Spinal cord (tissue), 10 donors: ENCODE measurements around the gene SLC35G6. TPM values are rescaled to one million over a fixed set of nuclear protein-coding genes. Genes with fewer than 3 reads are reported as not detected.

Experiments
- DNase-seq, 6 donors: peaks; one replicate each; pipeline versions ENCODE4 v3.0.0 to v3.0.0-alpha.2; 2013 to 2015; ENCODE audit warnings: low spot score in 6 of 6, low read depth in 4 of 6
- H3K27ac ChIP-seq: one replicate; pipeline ENCODE4 v1.5.1; 2013; ENCODE audit warnings: low read depth, low read length, control low read depth
- H3K27me3 ChIP-seq: one replicate; pipeline ENCODE4 v1.6.1; 2013; ENCODE audit warnings: low read length; ENCODE audit not compliant: control insufficient read depth, insufficient read depth
- H3K36me3 ChIP-seq: one replicate; pipeline ENCODE4 v1.6.1; 2013; ENCODE audit warnings: low read length; ENCODE audit not compliant: control insufficient read depth, insufficient read depth
- H3K4me1 ChIP-seq: one replicate; pipeline ENCODE4 v1.6.1; 2013; ENCODE audit warnings: low read length; ENCODE audit not compliant: control insufficient read depth, insufficient read depth
- H3K4me3 ChIP-seq: one replicate; pipeline ENCODE4 v1.5.1; 2013; ENCODE audit warnings: low read depth, low read length, control low read depth
- H3K9me3 ChIP-seq: one replicate; pipeline ENCODE4 v1.6.1; 2013; ENCODE audit warnings: low read length; ENCODE audit not compliant: control insufficient read depth, insufficient read depth
- WGBS: methylation state at CpG from one replicate; pipeline ENCODE4 v1.1.5; 2013; ENCODE audit warnings: missing lambda C conversion rate; ENCODE audit not compliant: insufficient coverage; 5-methylcytosine and 5-hydroxymethylcytosine counted together
- polyA plus RNA-seq, 2 donors: library from polyadenylated mRNA; unstranded; fragments of 120-200 nt; gene quantifications; one replicate each; pipeline ENCODE4 v1.2.1, GENCODE V29; 2013; ENCODE audit not compliant: insufficient read length in 2 of 2
- total RNA-seq, 2 donors: library from RNA; depleted of rRNA in 1 of 2; stranded (reverse); fragments of 120-200 nt in 1 of 2; fragments of >200 nt in 1 of 2; gene quantifications; one replicate each; pipeline versions ENCODE4 v1.2.3 to v1.2.4, GENCODE V29; 2013 to 2014
- donor health status: healthy.

Gene SLC35G6
- total and polyA plus RNA-seq, 4 donors, result 0.40 to 1.4 TPM; not detected in 2

- DNase-seq, result peak in 4 of 6 donors; percentile 78 to 95 (median 89)
- peaks cover 34% of the 10 kb centered on the region for H3K27me3 ChIP-seq
- under 1% methylated on average over 45 of the region's 46 CpGs for WGBS
Measured at GRCh38 chr17:7440113-7440833, 41.0 kb upstream of the SLC35G6 start.

DNA sequence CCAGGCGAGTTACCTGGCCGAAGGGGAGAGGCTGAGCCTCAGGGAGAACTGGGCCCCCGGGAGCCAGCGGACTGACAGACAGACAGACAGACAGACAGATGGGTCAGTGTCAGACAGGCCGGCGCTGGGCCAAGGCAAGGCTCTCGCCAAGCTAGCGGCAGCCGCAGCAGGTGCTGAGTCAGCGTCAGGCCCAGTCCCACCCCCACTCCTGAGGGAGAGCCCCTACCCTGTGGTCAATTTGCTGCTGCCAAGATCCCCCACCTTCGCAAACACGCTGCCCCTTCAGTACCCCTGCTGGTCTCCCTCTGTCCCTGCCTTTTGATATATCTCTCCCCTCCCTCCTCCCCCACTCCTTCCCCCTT is 40.4 kb upstream of the SLC35G6 start:
- peak in 1 of 6 donors; percentile 82 for DNase-seq
- peaks cover 34% of the 10 kb centered on the region for H3K27me3 ChIP-seq
- 0% methylated on average over 10 of the region's 12 CpGs for WGBS
- peak overlapping the region; percentile 86 for H3K27ac ChIP-seq
- peak overlapping the region; percentile 77 for H3K4me3 ChIP-seq
- H3K36me3 ChIP-seq, result peaks cover 9% of the 10 kb centered on the region
- H3K4me1 ChIP-seq, result peaks cover 67% of the 10 kb centered on the region
- no peaks in the 10 kb centered on the region for H3K9me3 ChIP-seq

More at GRCh38 chr17:7440113-7440833, 41.0 kb upstream of the SLC35G6 start:
- H3K27ac ChIP-seq, result peak overlapping the region; percentile 86
- H3K4me1 ChIP-seq, result peaks cover 67% of the 10 kb centered on the region
- H3K9me3 ChIP-seq, result no peaks in the 10 kb centered on the region
- peaks cover 9% of the 10 kb centered on the region for H3K36me3 ChIP-seq
- H3K4me3 ChIP-seq, result peak overlapping the region; percentile 77

DNA sequence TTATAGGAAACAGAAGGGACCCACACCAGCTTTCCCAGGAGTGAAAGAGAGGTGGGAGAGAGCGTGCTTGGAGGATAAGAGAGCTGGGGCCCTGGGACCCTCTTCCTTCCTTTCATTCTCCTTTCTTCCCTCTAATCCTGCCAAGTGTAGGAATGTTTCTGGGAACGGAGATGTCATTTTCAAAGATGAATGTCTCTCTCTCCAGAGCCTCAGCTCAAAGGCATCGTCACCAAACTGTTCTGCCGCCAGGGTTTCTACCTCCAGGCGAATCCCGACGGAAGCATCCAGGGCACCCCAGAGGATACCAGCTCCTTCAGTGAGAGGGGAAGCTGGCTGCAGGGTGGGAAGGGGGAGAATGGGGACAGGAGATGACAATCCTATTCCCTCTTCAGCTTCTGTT is 40.0 kb upstream of the SLC35G6 start:
- H3K36me3 ChIP-seq, result peaks cover 9% of the 10 kb centered on the region
- H3K27me3 ChIP-seq, result peaks cover 34% of the 10 kb centered on the region
- WGBS, result no CpG with 5 or more reads among the region's 7 CpGs
- no peaks in the 10 kb centered on the region for H3K9me3 ChIP-seq
- H3K4me1 ChIP-seq, result peaks cover 63% of the 10 kb centered on the region
- H3K27ac ChIP-seq, result peak overlapping the region; percentile 86
- peak overlapping the region; percentile 77 for H3K4me3 ChIP-seq
- DNase-seq, result peak in 1 of 6 donors; percentile 71

- Histone ChIP-seq H3K36me3 (peaks cover 9% of the 10 kb centered on the region), H3K27ac (no peak overlapping the region), H3K9me3 (no peaks in the 10 kb centered on the region), H3K4me1 (peaks cover 62% of the 10 kb centered on the region), H3K4me3 (no peak overlapping the region), H3K27me3 (peaks cover 40% of the 10 kb centered on the region)
- WGBS, result 85% methylated on average over 2 of the region's 2 CpGs
- DNase-seq, result no peak
Measured at GRCh38 chr17:7442142-7442541, 39.1 kb upstream of the SLC35G6 start.

DNA sequence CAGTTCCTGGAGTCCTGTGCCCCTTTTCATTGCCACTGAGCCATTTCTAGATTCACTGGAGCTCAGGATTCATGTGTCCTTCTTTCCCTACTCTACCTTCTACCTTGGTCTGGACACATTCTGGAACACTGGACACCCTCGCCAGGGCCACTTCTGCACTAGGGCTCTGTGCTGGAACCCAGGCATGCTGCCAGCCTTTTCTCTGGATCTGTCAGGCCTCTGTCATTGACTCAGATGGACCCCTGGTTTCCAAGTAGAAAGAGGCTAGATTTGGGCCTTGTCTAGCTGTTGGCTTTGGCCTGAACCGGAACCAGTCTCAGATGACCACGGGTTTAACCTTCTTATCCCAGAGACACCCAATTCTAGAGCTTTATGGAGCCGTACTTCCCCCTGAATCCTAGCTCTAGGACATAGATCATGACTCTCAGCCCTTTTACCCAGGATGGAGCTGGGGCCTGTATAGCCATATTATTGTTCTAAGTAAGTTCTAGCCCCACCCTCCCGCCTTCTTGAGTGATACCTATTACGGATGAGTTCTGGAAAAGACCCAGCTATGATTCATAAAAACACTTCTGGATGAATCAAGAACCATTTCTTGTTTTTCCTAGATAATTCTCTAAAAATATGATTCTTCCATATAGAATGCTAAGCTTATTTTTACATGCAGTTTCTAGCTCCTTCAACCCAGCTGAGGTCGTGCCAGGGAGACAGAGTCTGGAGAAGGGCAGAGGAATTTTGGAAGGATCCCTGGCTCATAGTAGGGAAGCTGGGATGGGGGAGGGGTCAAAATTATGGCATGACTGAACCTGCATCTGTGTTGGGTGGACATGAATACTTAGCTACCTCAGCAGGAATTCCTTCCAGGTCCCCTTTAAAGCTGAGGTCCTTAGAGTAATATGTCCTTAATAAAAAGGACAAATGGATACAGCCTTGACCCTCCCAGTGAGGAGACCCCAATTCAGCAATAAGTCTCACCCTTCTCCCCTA is 37.5 kb upstream of the SLC35G6 start:
- WGBS, result 100% methylated on average over 2 of the region's 7 CpGs

GRCh38 chr17:7444682-7445618 is 36.3 kb upstream of the SLC35G6 start, which contains the start of gene CHRNB1:
TSS of gene CHRNB1 (plus strand) at chr17:7445061. CDS start at chr17:7445128, 67 bp downstream.
- peak in 1 of 6 donors; percentile 56 for DNase-seq
- 4% methylated on average over 51 of the region's 51 CpGs for WGBS
- Histone ChIP-seq H3K27ac (no peak within 1 kb of the TSS), H3K4me3 (peak within 1 kb of the TSS; percentile 32), H3K36me3 (peaks cover 9% of the 10 kb centered on the region), H3K27me3 (peaks cover 33% of the 10 kb centered on the region), H3K9me3 (no peaks in the 10 kb centered on the region), H3K4me1 (peaks cover 40% of the 10 kb centered on the region)

More for the DNA sequence above, 37.5 kb upstream of the SLC35G6 start:
- H3K36me3 ChIP-seq, result peaks cover 9% of the 10 kb centered on the region
- H3K27me3 ChIP-seq, result peaks cover 39% of the 10 kb centered on the region
- DNase-seq, result no peak
- no peak overlapping the region for H3K27ac ChIP-seq
- peaks cover 46% of the 10 kb centered on the region for H3K4me1 ChIP-seq
- no peak overlapping the region for H3K4me3 ChIP-seq
- no peaks in the 10 kb centered on the region for H3K9me3 ChIP-seq

DNA sequence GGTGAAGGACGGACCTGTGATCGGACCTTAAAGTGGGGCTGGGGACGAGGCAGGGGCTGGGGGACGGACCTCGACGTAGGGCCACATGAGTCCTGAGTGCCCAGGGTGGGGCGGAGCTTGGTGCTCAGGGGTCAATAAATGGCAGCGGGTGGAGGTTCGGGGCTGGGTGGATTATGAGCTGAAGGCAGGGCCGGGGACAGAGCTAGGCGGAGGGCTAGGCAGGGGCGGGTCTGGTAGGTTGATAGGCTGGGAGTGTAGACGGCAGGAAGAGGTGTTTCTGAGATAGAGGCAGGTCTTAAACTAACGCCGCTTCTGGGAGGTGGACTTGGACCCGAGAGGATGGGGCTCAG is 35.7 kb upstream of the SLC35G6 start:
- no peak overlapping the region for H3K27ac ChIP-seq
- no peaks in the 10 kb centered on the region for H3K9me3 ChIP-seq
- H3K4me1 ChIP-seq, result peaks cover 33% of the 10 kb centered on the region
- peaks cover 33% of the 10 kb centered on the region for H3K27me3 ChIP-seq
- no peak overlapping the region for H3K4me3 ChIP-seq
- DNase-seq, result no peak
- WGBS, result 5% methylated on average over 12 of the region's 16 CpGs
- H3K36me3 ChIP-seq, result peaks cover 9% of the 10 kb centered on the region

- Histone ChIP-seq H3K4me1 (peaks cover 21% of the 10 kb centered on the region), H3K36me3 (no peaks in the 10 kb centered on the region), H3K27ac (no peak overlapping the region), H3K9me3 (no peaks in the 10 kb centered on the region), H3K27me3 (peaks cover 30% of the 10 kb centered on the region), H3K4me3 (no peak overlapping the region)
- DNase-seq, result no peak
- no CpG with 5 or more reads among the region's 7 CpGs for WGBS
Measured at GRCh38 chr17:7448461-7448860, 32.8 kb upstream of the SLC35G6 start.
